ENCODE measurements around the gene FAM72C. TPM values are rescaled to one million over a fixed set of nuclear protein-coding genes. Genes with fewer than 3 reads are reported as not detected.
"Not testable (repeated sequence)": the region's sequence is repeated elsewhere in the genome, so short reads cannot be mapped to it uniquely, and the experiment has no call there.

The FAM72C gene
- total RNA-seq, 4 donors from 2014 or later: 0.19 TPM; not detected in 3

DNA sequence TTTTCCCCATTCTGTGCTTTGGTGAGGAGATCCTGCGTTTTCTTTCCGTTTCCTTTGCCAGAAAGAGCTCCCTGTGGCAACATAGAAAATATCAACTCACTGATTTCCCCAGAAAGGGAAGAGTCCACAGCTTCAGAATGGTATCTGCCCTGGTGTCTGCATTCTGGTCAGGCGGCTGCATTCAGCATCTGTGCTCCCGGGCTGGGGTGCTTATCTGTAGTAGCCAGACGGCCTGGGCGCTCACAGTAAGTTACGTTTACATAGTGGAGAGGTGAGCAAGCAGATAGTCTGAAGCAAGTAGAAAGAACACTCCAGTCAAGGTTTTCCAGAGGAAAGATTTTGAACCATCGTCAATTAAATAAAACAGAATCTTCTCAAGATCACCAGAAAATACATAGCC lies 29.3 kb upstream of the FAM72C start:
- H3K4me3 ChIP-seq; DNase-seq (ENCODE audit: extremely low spot score); H3K9me3 ChIP-seq; H3K27me3 ChIP-seq; intact Hi-C loops (cut with DNase I); H3K36me3 ChIP-seq; H3K27ac ChIP-seq (replicated peaks in 1 of 4); H3K4me1 ChIP-seq: not testable (repeated sequence)
- no CpG with 5 or more reads among the region's 8 CpGs for WGBS

DNA sequence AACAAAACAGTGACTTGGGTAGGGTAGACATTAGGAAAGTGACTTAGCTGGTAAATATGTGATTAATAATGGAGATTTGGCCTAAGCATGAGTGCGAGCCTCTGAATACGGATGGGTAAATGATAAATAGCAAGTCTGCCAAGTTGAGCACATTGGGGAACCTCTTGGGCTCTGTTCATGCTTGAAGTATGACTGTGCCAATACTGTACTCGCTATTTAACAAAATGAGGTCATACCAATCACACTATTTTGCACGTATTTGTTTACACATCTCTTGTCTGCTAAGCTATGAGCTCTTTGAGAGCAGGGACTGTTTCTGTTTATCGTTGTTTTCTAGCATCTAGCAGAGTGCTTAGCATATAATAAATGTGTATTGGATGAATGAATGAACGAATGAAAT lies 24.2 kb upstream of the FAM72C start:
- H3K36me3 ChIP-seq; H3K4me1 ChIP-seq; H3K4me3 ChIP-seq; DNase-seq (ENCODE audit: extremely low spot score); H3K27ac ChIP-seq (replicated peaks in 1 of 4); H3K9me3 ChIP-seq; intact Hi-C loops (cut with DNase I); H3K27me3 ChIP-seq: not testable (repeated sequence)
- no CpG with 5 or more reads among the region's 6 CpGs for WGBS

DNA sequence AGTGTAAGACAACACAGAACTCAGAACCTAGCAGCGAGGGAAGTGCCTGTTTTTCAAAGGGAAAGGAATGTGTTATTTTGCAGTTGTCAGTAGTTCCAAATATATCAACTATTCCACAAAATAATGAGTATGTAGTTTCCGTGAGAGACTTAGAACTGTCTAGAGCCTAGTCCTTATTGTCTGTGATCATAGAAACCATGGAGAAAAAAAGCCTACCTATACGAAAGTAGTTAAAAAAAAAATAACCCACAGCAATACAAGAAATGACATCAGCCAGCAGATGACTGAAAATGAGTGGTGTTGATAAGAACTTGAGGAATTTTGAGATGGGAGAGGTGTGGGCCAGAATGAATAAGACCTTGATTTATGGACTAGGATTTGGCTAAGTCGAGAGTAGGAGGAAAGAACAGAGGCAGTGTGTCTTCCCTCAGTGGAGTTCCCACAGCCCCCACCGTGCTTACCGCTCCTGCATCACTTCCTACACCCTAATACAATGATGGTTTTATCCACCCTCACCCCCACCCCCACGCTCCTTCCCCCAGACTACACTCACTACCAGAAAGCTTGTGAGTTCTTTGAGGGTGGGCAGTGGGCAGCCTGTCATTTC lies 21.6 kb upstream of the FAM72C start:
- H3K4me1 ChIP-seq; intact Hi-C loops (cut with DNase I); H3K27ac ChIP-seq (replicated peaks in 1 of 4); H3K4me3 ChIP-seq; DNase-seq (ENCODE audit: extremely low spot score); H3K9me3 ChIP-seq; H3K36me3 ChIP-seq; H3K27me3 ChIP-seq: not testable (repeated sequence)
- WGBS: 78% methylated on average over 1 of the region's 7 CpGs

DNA sequence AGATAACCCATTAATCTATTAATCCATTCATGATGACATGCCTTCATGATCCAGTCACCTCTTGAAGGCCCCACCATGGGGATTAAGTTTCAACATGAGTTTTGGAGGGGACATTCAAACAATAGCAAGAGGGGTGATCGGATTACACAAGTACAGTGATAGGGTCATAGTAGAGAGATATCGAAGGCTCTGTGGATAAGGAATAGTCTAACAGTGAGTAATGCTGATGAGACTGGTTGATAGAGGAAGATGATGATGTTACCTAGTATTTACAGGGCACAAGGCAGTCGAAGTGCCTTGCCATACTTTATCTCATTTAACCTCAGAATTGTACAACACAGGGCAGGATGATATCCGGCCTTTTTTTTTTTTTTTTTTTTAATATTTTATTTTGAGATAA lies 18.9 kb upstream of the FAM72C start:
- H3K27ac ChIP-seq (replicated peaks in 1 of 4); H3K36me3 ChIP-seq; H3K9me3 ChIP-seq; H3K4me3 ChIP-seq; intact Hi-C loops (cut with DNase I); DNase-seq (ENCODE audit: extremely low spot score); H3K4me1 ChIP-seq; H3K27me3 ChIP-seq: not testable (repeated sequence)
- WGBS: no CpG with 5 or more reads among the region's 4 CpGs

DNA sequence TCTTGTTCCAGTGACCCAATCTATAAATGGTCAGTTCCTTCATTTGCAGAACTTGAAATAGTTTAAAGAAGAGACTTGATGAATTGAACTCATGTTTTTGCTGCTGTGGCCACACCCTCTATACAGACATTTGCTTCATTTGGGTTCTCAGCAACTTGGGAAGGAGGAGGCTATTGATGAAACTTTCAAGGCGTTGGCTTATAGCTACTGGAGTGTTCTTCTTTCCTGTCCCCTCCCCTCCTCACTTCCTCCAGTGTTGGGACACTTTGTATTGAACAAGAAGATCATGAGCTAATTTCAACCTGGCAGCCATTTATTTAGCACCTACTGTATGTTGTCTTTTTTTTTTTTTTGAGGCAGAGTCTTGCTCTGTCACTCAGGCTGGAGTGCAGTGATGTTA lies 17.9 kb upstream of the FAM72C start:
- H3K27me3 ChIP-seq; H3K27ac ChIP-seq (replicated peaks in 1 of 4); H3K4me3 ChIP-seq; intact Hi-C loops (cut with DNase I); H3K4me1 ChIP-seq; DNase-seq (ENCODE audit: extremely low spot score); H3K36me3 ChIP-seq; H3K9me3 ChIP-seq: not testable (repeated sequence)
- no CpG with 5 or more reads among the region's 1 CpG for WGBS

DNA sequence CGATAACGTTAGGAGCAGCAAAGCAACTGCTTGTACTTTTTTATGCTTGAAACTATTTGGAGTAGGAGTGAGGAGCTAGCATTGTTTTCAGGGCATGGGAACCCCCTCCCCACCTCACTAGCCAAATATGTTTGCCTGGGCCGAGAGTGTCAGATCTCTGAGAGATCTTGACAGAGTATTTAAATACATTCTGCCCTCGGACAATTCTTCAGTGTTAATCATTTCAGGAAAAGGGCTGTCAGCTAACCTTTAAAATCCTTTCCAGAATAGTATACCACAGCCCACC lies 17.6 kb upstream of the FAM72C start:
- H3K4me3 ChIP-seq; intact Hi-C loops (cut with DNase I); H3K4me1 ChIP-seq; H3K36me3 ChIP-seq; H3K27ac ChIP-seq (replicated peaks in 1 of 4); DNase-seq (ENCODE audit: extremely low spot score); H3K27me3 ChIP-seq; H3K9me3 ChIP-seq: not testable (repeated sequence)
- WGBS: no CpG with 5 or more reads among the region's 4 CpGs

DNA sequence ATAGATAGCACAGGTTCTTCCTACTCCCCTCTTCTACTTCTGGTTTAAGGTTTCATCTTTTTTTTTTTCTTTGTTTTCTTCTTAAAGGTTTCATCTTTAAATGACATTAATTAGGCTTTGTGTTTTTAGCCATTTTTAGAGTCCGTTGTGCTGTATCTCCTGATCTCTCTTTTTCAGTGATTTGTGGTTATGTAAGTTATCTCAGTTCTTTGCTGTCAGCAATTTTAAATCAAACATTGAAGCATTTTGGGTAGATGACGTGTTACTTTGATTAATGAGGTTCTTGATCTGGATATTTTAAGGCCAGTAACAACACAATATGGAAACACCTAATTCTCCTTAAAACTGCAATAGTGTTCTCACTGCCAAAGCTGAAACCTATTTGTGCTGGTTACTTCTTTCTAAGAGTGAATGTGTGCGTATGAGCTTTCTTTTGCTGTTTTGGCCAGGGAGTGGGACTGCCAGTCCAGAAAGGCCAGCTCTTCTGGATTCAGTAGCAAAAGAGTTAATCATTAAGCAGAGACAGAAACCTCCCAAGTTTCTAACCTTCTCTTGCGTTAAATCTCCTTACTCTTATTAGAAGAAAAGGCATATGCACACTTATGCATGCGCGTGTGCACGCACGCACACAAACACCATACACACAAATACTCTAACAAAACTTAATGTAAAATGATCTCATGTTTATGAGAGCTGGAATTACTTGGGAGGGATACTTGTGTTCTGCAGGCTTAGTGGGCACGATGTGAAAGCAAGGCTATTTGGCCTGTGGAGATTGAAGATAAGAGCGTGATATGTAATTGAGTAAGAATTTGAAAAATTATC lies 17.0 kb upstream of the FAM72C start:
- WGBS: no CpG with 5 or more reads among the region's 10 CpGs
- not testable (repeated sequence) for H3K27ac ChIP-seq (replicated peaks in 1 of 4)

DNA sequence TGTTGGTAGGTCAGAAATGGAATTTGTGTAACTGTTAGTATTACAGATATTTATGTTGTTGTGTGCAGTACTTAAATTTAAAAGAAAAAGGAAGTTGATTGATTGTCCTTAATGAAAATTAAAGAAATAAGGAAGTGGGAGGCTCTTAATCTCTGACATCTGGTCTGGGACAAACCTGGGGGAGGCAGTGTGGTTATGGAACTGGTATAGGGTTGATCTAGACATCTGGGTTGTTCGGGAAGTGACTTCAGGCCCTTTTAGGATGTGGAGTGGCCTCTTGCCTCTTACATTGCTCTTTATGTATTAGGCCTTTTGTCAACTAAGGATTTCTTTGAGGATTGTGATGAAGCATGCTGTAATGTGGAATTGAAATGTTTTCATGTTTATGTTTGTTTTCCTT lies 16.1 kb upstream of the FAM72C start:
- intact Hi-C loops (cut with DNase I): not testable (repeated sequence)

More for the DNA sequence above, 17.0 kb upstream of the FAM72C start:
- intact Hi-C loops (cut with DNase I); H3K27me3 ChIP-seq; DNase-seq (ENCODE audit: extremely low spot score); H3K9me3 ChIP-seq; H3K4me3 ChIP-seq; H3K36me3 ChIP-seq; H3K4me1 ChIP-seq: not testable (repeated sequence)

DNA sequence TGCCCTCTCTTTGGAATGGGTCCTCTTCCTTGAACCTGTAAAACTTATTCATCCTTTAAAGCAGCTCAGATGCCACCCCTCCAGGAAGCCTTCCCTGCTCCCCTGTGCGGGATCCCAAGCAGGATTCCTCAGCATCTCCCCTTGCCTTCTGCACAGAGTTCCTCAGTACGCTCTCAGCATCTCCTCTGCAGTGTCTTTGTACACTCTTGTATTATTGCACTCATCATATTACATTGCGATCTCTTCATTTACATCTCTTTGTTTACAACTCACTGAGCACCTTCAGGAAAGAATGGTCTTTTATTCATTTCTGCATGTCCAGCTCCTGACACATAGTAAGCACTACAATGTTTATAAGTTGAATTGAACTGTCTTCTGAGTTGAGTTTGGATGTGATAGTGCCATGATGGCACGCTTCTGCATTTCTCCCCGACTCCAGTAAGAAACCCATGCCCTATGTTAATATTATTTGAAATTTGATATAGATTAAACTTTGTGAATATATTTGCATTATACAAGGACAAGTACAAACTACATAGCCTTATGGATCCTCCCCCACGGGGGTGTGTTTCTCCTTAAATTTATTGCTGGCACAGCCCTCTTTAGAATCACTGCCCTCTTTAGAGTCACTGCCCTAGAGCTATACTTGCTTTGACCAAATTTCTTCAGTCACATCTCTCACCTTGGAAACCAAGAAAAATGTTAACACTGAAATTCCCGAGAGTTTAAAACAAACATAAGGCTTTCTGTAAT lies 13.1 kb upstream of the FAM72C start:
- DNase-seq (ENCODE audit: extremely low spot score); H3K4me3 ChIP-seq; H3K27me3 ChIP-seq; H3K9me3 ChIP-seq; H3K4me1 ChIP-seq; H3K27ac ChIP-seq (replicated peaks in 1 of 4); intact Hi-C loops (cut with DNase I); H3K36me3 ChIP-seq: not testable (repeated sequence)
- WGBS: no CpG with 5 or more reads among the region's 7 CpGs

More for the DNA sequence above, 16.1 kb upstream of the FAM72C start:
- no CpG with 5 or more reads among the region's 1 CpG for WGBS
- H3K27ac ChIP-seq (replicated peaks in 1 of 4); H3K4me3 ChIP-seq; H3K36me3 ChIP-seq; DNase-seq (ENCODE audit: extremely low spot score); H3K27me3 ChIP-seq; H3K9me3 ChIP-seq; H3K4me1 ChIP-seq: not testable (repeated sequence)

DNA sequence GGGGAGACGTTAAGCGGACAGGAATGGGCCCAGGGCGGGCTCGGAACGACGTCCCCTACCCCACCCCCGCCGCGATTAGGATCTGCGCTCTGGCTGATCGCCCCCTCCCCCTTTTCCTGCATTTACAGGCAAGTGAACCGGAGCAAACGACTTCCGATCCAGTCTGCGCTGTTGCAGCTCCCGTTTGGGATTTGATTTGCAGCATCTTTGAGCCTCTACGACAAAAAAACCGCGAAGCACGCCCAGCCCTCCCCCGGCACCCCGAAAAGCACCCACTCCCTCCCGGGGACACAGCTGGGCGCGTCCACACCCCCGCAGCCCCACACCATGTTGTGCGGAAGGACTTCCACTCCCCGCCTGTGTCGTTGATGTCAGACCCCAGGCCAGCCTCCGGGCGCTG lies 2.6 kb upstream of the FAM72C start:
- intact Hi-C loops (cut with DNase I); H3K4me1 ChIP-seq; H3K9me3 ChIP-seq; H3K27me3 ChIP-seq; H3K36me3 ChIP-seq: not testable (repeated sequence)
- peak overlapping the region in 1 of 4 donors; percentile 39 for H3K27ac ChIP-seq (replicated peaks in 1 of 4)
- peak; percentile 5 for DNase-seq (ENCODE audit: extremely low spot score)
- WGBS: no CpG with 5 or more reads among the region's 31 CpGs
- peak overlapping the region in 3 of 4 donors; percentile 44 to 55 (median 48) for H3K4me3 ChIP-seq

DNA sequence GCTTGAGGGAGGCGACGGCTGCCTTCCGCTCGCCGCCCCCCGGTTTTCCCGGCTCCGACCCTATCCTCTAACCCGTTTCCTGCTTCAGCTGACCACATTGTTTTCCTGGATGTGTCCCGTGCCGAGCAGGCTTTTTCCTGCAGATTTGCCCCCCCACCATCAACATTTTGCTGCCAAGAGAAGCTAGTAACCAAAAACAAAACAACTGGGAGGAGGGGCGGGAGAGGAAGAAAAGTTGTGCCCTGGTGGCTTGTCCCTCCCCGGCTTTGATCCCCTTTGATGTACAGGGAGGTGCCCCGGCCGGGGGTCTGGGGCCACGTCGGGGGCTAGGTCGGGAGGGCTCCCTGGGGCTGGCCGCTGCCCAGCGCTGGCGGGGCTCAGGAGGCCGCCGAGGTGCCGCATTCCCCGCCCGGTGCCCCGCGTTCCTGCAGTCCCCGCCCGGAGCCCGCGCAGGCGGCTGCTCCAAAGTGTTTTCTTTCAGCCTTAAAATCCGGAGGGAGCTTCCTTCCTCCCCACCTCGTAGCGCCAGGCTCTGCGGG lies 2.2 kb upstream of the FAM72C start:
- H3K9me3 ChIP-seq; intact Hi-C loops (cut with DNase I); H3K27me3 ChIP-seq; DNase-seq (ENCODE audit: extremely low spot score); H3K36me3 ChIP-seq; H3K4me1 ChIP-seq: not testable (repeated sequence)
- Histone ChIP-seq H3K4me3 (peak overlapping the region; percentile 42 to 55 (median 46)), H3K27ac (replicated peaks in 1 of 4) (peak overlapping the region in 1 of 4 donors; percentile 62)
- WGBS: 0% methylated on average over 2 of the region's 37 CpGs

DNA sequence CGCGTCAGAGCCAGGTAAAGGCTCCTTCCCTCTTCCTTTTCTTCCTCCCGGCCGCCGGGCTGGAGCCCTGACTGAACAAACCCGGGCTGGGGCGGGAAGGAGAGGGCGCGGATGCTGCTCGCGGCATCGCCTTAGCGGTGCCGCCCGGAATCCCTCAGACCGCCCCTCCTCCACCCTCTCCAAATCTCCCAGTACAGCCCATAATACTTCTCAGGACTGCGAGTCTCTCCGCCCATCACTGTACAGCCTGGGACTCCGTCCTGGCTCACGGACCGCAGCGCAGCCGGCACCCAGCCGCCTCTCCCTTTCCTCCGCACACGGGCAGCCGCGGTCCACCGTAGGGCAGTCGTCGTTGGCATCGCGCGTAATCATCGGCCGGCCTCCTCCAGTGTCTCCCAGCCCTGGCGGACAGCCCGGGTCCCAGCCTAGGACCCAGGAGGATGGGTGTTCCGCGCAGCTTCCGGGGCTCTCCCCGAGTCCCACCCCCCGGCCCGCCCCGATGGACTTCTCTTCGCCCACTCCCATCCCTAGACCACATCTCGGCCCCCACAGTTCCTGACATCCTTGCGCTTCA lies 1.1 kb upstream of the FAM72C start:
- DNase-seq (ENCODE audit: extremely low spot score); H3K36me3 ChIP-seq; H3K9me3 ChIP-seq; H3K27me3 ChIP-seq; H3K4me1 ChIP-seq; H3K4me3 ChIP-seq; intact Hi-C loops (cut with DNase I); H3K27ac ChIP-seq (replicated peaks in 1 of 4): not testable (repeated sequence)
- whole genome bisulfite sequencing: no CpG with 5 or more reads among the region's 48 CpGs

Measured in esophagus muscularis mucosa (tissue), 4 donors.